Peyer's patch (tissue), 4 donors: ENCODE measurements around the gene DLAT.

Experiments
- CTCF ChIP-seq, 6 experiments: fragments of 450-650 bp in 4 of 6; fragments of 200-600 bp in 2 of 6; sonication (generic) in 1 of 6; IDR thresholded peaks; one replicate each; pipeline ENCODE4 v1.5.1; 2017 to 2019; ENCODE audit warnings: antibody characterized with exemption in 6 of 6, mild to moderate bottlenecking in 3 of 6, moderate library complexity in 1 of 6
- POLR2A ChIP-seq, 2 donors: fragments of 450-650 bp; IDR thresholded peaks; one replicate each; pipeline ENCODE4 v1.5.1; 2017; ENCODE audit warnings: antibody characterized with exemption in 2 of 2, mild to moderate bottlenecking in 2 of 2, moderate library complexity in 2 of 2

GRCh38 chr11:112023104-112023503 lies 2.1 kb upstream of the DLAT start:
- no peak for TF ChIP-seq CTCF (IDR thresholded peaks at IDR 0.05)
- TF ChIP-seq POLR2A (IDR thresholded peaks at IDR 0.05), result no peak
